Transverse colon (tissue), 4 donors: ENCODE results near the gene RNGTT. TPM values are rescaled to one million over a fixed set of nuclear protein-coding genes. Genes with fewer than 3 reads are reported as not detected.
"Not testable (repeated sequence)": the region's sequence is repeated elsewhere in the genome, so short reads cannot be mapped to it uniquely, and the experiment has no call there.

ENCODE experiments used
- DNase-seq: peaks from one replicate; pipeline ENCODE4 v3.0.0-alpha.2; 2019
- H3K27ac ChIP-seq, 4 donors: fragments of 200-600 bp; sonication (generic); 2 replicates each; pipeline ENCODE4 v1.5.1; 2016 to 2018; ENCODE audit warnings: inconsistent platforms in 4 of 4
- H3K27me3 ChIP-seq: fragments of 200-600 bp; sonication (generic); 2 replicates; pipeline ENCODE4 v1.5.1; 2017; ENCODE audit warnings: inconsistent platforms
- H3K36me3 ChIP-seq, 4 donors: fragments of 200-600 bp; sonication (generic); 2 replicates each; pipeline ENCODE4 v1.5.1; 2017 to 2019; ENCODE audit warnings: inconsistent platforms in 4 of 4
- H3K4me1 ChIP-seq, 4 donors: fragments of 200-600 bp; sonication (generic); 2 replicates each; pipeline ENCODE4 v1.5.1; 2017 to 2020; ENCODE audit warnings: inconsistent platforms in 4 of 4
- H3K4me3 ChIP-seq, 4 donors: fragments of 200-600 bp; sonication (generic); 1 replicate in 1 of 4; 2 replicates in 3 of 4; pipeline versions ENCODE4 v1.5.1 to v1.6.1; 2017 to 2019; ENCODE audit warnings: inconsistent platforms in 4 of 4
- H3K9me3 ChIP-seq, 2 donors: fragments of 200-600 bp; sonication (generic); 2 replicates each; pipeline ENCODE4 v1.5.1; 2017 to 2019; ENCODE audit warnings: inconsistent platforms in 2 of 2
- EP300 ChIP-seq: sonication (generic); formaldehyde crosslinking; IDR thresholded peaks from one replicate; pipeline ENCODE4 v1.6.1; 2017; ENCODE audit warnings: antibody characterized with exemption, low read depth
- POLR2A ChIP-seq: fragments of 450-650 bp; IDR thresholded peaks from one replicate; pipeline ENCODE4 v1.6.1; 2016; ENCODE audit warnings: antibody characterized with exemption, mild to moderate bottlenecking, moderate library complexity
- POLR2AphosphoS5 ChIP-seq, 3 donors: sonication (generic); formaldehyde crosslinking; IDR thresholded peaks; one replicate each; pipeline ENCODE4 v1.6.1; 2016; ENCODE audit warnings: antibody characterized with exemption in 3 of 3
- WGBS, 2 donors: methylation state at CpG; one replicate each; pipeline ENCODE4 v1.1.5; 2018; ENCODE audit warnings: low coverage in 1 of 2; 5-methylcytosine and 5-hydroxymethylcytosine counted together
- in situ Hi-C, 4 donors: fragments of 200-750 bp; cut with MboI; loops; one replicate each; pipeline versions ENCODE4 v1.15.0 to v1.15.1; 2017; ENCODE audit warnings: low sequenced_read_pairs in 3 of 4, low pct_ligation_motif_present in 1 of 4, low pct_unique_long_range_greater_than_20kb in 1 of 4
- intact Hi-C: fragments of 100-400 bp; cut with DNase I; formaldehyde crosslinking; loops from one replicate; pipeline ENCODE4 v1.15.1; 2023; ENCODE audit warnings: low total_unique reads
- total RNA-seq, 4 donors: library from RNA; depleted of rRNA; stranded (reverse); fragments of >200 nt; gene quantifications; one replicate each; pipeline ENCODE4 v1.1.0, GENCODE V29; 2016
- TF ChIP-seq, protein P1 (sequence below), 5 experiments: fragments of 200-600 bp in 3 of 5; fragments of 450-650 bp in 2 of 5; sonication (generic) in 3 of 5; IDR thresholded peaks; 1 replicate in 2 of 5; 2 replicates in 3 of 5; pipeline ENCODE4 v1.5.1; 2016 to 2017; ENCODE audit warnings: antibody characterized with exemption in 5 of 5, inconsistent platforms in 3 of 5, mild to moderate bottlenecking in 2 of 5, moderate library complexity in 1 of 5

Gene RNGTT
- total RNA-seq, 4 donors from 2014 or later: 5.4 to 20.9 (median 15.2) TPM

DNA sequence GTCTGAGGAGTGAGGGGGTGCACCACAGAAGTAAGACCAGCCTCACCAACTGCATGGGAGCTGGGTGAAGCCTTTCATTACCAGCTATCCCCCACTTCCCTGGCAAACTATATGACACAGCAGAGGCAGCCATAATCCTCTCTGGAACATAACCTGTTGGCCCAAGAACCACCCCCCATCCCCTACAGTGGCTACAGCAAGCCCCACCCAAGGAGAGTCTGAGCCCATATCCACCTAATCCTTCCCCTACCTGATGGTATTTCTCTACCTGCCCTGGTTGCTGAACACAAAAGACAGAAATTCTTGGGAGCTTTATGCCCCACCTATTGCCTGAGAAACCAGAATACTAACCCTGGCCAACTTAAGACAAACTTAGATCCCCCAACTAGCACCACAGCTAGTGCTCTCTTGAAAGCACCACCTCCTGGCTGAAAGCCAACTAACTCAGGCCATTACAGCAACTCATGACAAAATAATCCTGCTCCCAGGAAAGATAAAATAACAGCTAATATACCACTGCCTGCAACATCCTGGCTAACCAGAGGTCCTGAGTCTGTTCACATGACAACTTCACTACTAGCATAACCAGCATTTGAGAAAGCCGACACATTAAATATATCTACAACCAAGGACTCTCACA, 11.2 kb downstream of the RNGTT start:
- Histone ChIP-seq H3K36me3 (no peaks in the 10 kb centered on the region), H3K27me3 (no peaks in the 10 kb centered on the region), H3K27ac (no peak overlapping the region), H3K9me3 (peaks cover 16 to 21% of the 10 kb centered on the region in 2 donors), H3K4me1 (no peaks in the 10 kb centered on the region), H3K4me3 (no peak overlapping the region)
- no peak for DNase-seq
- intact Hi-C loops (no loop called here), in situ Hi-C loops (loop anchor here in 1 of 4 donors (25.0 kb wide), 1 partner anchor 885 kb away; the partner anchor contains the start of gene CASP8AP2)
- WGBS, 2 donors: 100% methylated on average over 1 of the region's 1 CpG
- TF ChIP-seq POLR2A (no peak), EP300 (no peak), POLR2AphosphoS5 (IDR thresholded peaks at IDR 0.05) (no peak)
- TF ChIP-seq, protein P1, sequence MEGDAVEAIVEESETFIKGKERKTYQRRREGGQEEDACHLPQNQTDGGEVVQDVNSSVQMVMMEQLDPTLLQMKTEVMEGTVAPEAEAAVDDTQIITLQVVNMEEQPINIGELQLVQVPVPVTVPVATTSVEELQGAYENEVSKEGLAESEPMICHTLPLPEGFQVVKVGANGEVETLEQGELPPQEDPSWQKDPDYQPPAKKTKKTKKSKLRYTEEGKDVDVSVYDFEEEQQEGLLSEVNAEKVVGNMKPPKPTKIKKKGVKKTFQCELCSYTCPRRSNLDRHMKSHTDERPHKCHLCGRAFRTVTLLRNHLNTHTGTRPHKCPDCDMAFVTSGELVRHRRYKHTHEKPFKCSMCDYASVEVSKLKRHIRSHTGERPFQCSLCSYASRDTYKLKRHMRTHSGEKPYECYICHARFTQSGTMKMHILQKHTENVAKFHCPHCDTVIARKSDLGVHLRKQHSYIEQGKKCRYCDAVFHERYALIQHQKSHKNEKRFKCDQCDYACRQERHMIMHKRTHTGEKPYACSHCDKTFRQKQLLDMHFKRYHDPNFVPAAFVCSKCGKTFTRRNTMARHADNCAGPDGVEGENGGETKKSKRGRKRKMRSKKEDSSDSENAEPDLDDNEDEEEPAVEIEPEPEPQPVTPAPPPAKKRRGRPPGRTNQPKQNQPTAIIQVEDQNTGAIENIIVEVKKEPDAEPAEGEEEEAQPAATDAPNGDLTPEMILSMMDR (IDR thresholded peaks at IDR 0.05): no peak

- DNase-seq: no peak
- intact Hi-C loops: no loop called here
- TF ChIP-seq EP300: no peak
- TF ChIP-seq, protein P1 (IDR thresholded peaks at IDR 0.05): no peak
- no peak for TF ChIP-seq POLR2A
- no peak for TF ChIP-seq POLR2AphosphoS5 (IDR thresholded peaks at IDR 0.05)
- no peaks in the 10 kb centered on the region for H3K27me3 ChIP-seq
- H3K4me3 ChIP-seq: no peak overlapping the region
- 82 to 90% methylated on average over 6 to 7 of the region's 7 CpGs for WGBS, 2 donors
- H3K36me3 ChIP-seq: no peaks in the 10 kb centered on the region
- H3K4me1 ChIP-seq: no peaks in the 10 kb centered on the region
- no peaks in the 10 kb centered on the region for H3K9me3 ChIP-seq
- in situ Hi-C loops: no loop called here
- H3K27ac ChIP-seq: no peak overlapping the region
Observed at GRCh38 chr6:88945415-88946008, 17.9 kb downstream of the RNGTT start.

DNA sequence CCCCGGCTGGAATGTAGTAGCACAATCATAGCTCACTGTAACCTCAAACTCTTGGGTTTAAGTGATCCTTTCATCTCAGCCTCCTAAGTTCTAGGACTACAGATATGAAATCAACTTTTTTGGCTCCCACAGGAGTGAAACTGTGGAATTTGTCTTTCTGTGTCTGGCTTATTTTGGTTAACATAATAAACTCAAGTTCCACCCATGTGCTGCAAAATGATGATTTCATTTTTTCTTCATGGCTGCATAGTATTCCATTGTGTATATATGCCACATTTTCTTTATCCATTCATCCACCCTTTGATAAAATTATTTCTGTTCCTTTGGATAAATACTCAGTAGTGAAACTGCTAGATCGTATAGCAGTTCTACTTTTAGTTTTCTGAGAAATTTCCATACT, 29.9 kb downstream of the RNGTT start:
- in situ Hi-C loops: no loop called here
- TF ChIP-seq POLR2AphosphoS5 (IDR thresholded peaks at IDR 0.05) (no peak), POLR2A (no peak), EP300 (no peak)
- TF ChIP-seq, protein P1 (IDR thresholded peaks at IDR 0.05): no peak

GRCh38 chr6:88932019-88932418, 31.4 kb downstream of the RNGTT start:
- H3K9me3 ChIP-seq, H3K27me3 ChIP-seq, H3K4me1 ChIP-seq, in situ Hi-C loops, DNase-seq, H3K27ac ChIP-seq, H3K4me3 ChIP-seq: not testable (repeated sequence)
- 94% methylated on average over 3 to 5 of the region's 5 CpGs for WGBS, 2 donors
- intact Hi-C loops: loop anchor here (5.0 kb wide), 1 partner anchor 1660 kb away; no protein-coding TSS in a partner anchor
- H3K36me3 ChIP-seq: peaks cover 0 to 39% (median 6%) of the 10 kb centered on the region in 4 donors

More for the DNA sequence above, 29.9 kb downstream of the RNGTT start:
- 92 to 94% methylated on average over 1 to 2 of the region's 2 CpGs for WGBS, 2 donors
- H3K4me1 ChIP-seq: no peaks in the 10 kb centered on the region
- no peak overlapping the region for H3K4me3 ChIP-seq
- no peaks in the 10 kb centered on the region for H3K27me3 ChIP-seq
- peaks cover 0 to 40% (median 5%) of the 10 kb centered on the region in 4 donors for H3K36me3 ChIP-seq
- no peak for DNase-seq
- H3K9me3 ChIP-seq: peaks cover 3 to 6% of the 10 kb centered on the region in 2 donors
- no peak overlapping the region for H3K27ac ChIP-seq
- intact Hi-C loops: loop anchor here (5.0 kb wide), 1 partner anchor 1661 kb away; no protein-coding TSS in a partner anchor
